ENCODE measurements around the gene ABHD14A. TPM values are rescaled to one million over a fixed set of nuclear protein-coding genes. Genes with fewer than 3 reads are reported as not detected.
"Not testable (repeated sequence)": the region's sequence is repeated elsewhere in the genome, so short reads cannot be mapped to it uniquely, and the experiment has no call there.

The ABHD14A gene
- polyA plus RNA-seq, 5 donors, result 19.3 to 33.6 (median 23.2) TPM

GRCh38 chr3:51993657-51994056, 18.8 kb downstream of the ABHD14A start:
- not testable (repeated sequence) for DNase-seq

- no peak for DNase-seq
Measured at GRCh38 chr3:51994530-51994929, 19.7 kb downstream of the ABHD14A start.

- DNase-seq, result peak; percentile 91 to 94
Measured at GRCh38 chr3:51995346-51996163, 20.7 kb downstream of the ABHD14A start, which contains the start of gene RPL29. RPL29 (minus strand) TSS chr3:51995895; CDS start chr3:51995461, 434 bp downstream.

GRCh38 chr3:51997172-51997571, 22.3 kb downstream of the ABHD14A start:
- DNase-seq, result no peak

- no peak for DNase-seq
Measured at GRCh38 chr3:51997935-51998596, 23.2 kb downstream of the ABHD14A start.

- no peak for DNase-seq
Measured at GRCh38 chr3:51998774-51999173, 23.9 kb downstream of the ABHD14A start.

- DNase-seq, result no peak
Measured at GRCh38 chr3:51999846-52000245, 25.0 kb downstream of the ABHD14A start.

- peak; percentile 50 to 73 for DNase-seq
Measured at GRCh38 chr3:52001443-52001974, 26.6 kb downstream of the ABHD14A start.

GRCh38 chr3:52002748-52003147, 27.9 kb downstream of the ABHD14A start:
- no peak for DNase-seq

GRCh38 chr3:52004163-52004787, 29.4 kb downstream of the ABHD14A start:
- peak; percentile 41 to 56 for DNase-seq

GRCh38 chr3:52004906-52005395, 30.1 kb downstream of the ABHD14A start:
- DNase-seq, result no peak

GRCh38 chr3:52005571-52005986, 30.7 kb downstream of the ABHD14A start:
- DNase-seq, result peak in 1 of 2 donors; percentile 32

GRCh38 chr3:52006017-52006819, 31.4 kb downstream of the ABHD14A start:
- DNase-seq, result no peak

GRCh38 chr3:52006820-52007133, 31.9 kb downstream of the ABHD14A start:
- DNase-seq, result no peak

- DNase-seq, result no peak
Measured at GRCh38 chr3:52007291-52007690, 32.4 kb downstream of the ABHD14A start.

- DNase-seq, result no peak
Measured at GRCh38 chr3:52010431-52010830, 35.6 kb downstream of the ABHD14A start.

- DNase-seq, result no peak
Measured at GRCh38 chr3:52012699-52013098, 37.8 kb downstream of the ABHD14A start.

GRCh38 chr3:52013802-52014598, 39.1 kb downstream of the ABHD14A start:
- DNase-seq, result no peak

GRCh38 chr3:52014613-52015012, 39.7 kb downstream of the ABHD14A start:
- DNase-seq, result no peak

- DNase-seq, result no peak
Measured at GRCh38 chr3:52015438-52016228, 40.8 kb downstream of the ABHD14A start.

Data from right lung (tissue), 5 donors.